T-helper 2 cell (primary cell): ENCODE data around the gene GRK7.
"Not testable (repeated sequence)": the region's sequence is repeated elsewhere in the genome, so short reads cannot be mapped to it uniquely, and the experiment has no call there.

Source experiments
- DNase-seq, 5 experiments: peaks; one replicate each; pipeline versions ENCODE4 v3.0.0 to v3.0.0-alpha.2; 2012 to 2022

The GRK7 gene

DNA sequence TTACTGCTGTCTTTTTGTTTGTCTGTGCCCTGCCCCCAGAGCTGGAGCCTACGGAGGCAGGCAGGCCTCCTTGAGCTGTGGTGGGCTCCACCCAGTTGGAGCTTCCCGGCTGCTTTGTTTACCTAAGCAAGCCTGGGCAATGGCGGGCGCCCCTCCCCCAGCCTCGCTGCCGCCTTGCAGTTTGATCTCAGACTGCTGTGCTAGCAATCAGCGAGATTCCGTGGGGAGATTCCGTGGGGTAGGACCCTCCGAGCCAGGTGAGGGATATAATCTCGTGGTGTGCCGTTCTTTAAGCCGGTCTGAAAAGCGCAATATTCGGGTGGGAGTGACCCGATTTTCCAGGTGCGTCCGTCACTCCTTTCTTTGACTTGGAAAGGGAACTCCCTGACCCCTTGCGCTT lies 656 bp upstream of the GRK7 start:
- not testable (repeated sequence) for DNase-seq

DNA sequence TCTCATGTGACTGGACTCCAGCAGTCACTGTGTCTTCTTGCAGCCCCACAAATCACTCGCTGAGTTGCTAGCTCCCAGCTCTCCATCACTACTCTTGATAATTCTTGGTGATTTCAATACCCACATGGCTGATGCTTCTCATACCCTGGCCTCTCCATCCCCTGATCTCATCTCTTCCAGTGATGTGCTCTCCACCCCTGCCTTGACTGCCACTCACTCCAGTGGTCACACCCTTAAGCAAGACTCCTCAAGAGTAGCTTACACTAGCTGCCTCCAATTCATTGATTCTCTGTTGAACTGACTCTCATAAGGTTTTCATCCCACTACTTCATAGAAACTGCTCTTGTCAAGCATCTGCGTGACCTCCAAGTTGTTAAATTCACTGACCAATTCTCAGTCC lies 837 bp downstream of the GRK7 start:
- no peak for DNase-seq

DNA sequence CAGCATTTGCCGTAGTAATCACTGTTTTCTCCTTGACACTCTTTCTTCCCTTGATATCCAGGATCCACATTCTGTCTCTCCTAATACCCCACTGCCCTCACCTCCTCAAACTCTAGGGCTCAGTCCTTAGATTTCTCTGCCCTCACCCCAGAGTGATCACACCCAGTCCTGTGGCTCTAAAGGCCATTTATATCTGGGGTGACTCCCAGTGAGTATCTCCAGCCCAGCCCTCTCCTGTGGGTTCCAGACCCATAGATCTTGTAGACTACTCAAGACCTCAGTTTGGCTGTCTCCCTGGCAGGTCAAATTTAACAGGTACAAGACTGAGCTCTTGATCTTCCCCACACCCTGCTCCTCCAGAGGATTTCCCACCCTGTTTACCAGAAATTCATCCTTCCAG lies 1.3 kb downstream of the GRK7 start:
- DNase-seq = no peak

DNA sequence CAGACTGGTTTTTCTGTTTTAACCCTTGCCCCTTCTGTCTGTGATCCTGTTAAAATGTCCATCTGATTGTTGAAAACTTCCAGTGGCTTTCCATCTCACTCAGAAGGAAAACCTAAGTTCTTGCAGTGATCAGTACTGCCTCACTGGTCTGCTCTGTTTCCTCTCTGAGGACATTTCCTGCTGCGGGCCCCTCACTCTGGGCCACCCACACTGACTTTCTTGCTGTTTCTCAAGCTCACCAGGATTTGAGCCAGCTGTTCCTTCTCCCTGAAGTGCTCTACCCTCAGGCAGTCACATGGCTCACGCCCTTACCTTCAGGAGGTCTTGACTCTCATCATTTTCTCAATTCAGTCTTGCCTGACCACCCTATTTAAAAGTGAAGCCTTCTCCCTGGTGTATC lies 1.8 kb downstream of the GRK7 start:
- DNase-seq = no peak

DNA sequence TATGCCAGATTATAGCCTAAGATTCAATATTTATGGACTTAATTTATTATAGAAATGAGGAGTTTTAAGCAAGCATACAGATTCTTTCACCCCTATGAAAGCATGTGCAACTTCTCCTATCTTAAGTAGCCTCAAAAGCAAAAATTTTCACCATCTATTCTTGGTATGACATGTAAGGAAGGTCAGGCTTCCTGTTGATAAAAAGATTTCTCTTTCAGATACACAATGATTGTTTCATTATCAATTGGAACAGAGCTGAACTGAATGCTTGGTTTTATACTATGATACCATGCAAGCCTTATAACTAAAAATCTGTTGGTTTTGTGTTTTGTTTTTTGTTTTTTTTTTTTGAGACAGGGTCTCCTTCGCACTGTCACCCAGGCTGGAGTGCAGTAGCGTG lies 3.9 kb downstream of the GRK7 start:
- DNase-seq = peak in 1 of 5 experiments; percentile 79

DNA sequence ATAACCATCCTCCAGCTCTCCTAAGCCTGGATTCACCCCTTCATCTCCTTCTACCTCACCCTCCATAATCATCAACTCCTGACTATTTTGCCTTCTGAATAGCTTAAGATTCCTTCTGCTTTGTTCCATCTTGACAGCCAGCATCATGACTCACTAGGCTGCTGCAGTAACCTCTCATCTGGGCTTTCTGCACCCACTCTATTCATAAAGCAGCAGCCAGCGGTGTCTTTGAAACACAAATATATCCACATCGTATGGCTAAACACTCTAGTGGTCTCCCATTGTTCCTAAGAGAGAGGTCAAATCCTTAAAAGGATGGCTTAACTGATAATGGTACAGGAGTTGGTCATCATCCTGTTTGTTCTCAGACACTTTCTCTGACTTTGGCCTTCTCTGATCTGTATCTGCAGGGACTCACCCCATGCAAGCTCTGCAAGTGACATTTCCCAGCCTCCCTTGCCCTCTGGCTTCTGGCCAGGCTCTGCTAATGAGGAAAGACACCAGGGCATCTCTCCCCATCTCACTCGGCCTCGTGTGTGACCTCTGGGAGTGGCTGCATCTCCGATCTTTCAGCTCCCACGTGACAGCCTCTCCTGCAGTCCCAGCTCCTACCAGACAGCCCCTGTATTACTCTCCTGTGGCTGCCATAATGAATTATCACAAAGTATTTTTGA lies 6.2 kb downstream of the GRK7 start:
- no peak for DNase-seq

DNA sequence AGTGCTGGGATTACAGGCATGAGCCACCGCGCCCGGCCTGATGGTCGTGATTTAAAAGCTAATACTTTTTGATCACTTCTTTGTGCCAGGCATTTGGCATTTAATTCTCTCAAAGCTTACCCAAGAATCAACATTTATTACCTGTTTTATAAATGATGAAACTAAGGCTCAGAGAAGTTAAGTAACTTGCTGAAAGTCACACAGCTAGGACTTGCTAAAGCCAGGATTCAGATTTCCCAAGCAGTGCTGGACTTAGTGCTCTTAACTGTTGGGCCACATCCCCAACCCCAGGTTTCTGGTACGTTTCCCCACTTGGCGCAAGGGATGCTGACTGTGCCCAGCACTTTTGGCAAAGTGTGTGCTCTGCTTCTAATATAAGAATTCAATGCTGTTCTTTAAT lies 10.5 kb downstream of the GRK7 start:
- no peak for DNase-seq

DNA sequence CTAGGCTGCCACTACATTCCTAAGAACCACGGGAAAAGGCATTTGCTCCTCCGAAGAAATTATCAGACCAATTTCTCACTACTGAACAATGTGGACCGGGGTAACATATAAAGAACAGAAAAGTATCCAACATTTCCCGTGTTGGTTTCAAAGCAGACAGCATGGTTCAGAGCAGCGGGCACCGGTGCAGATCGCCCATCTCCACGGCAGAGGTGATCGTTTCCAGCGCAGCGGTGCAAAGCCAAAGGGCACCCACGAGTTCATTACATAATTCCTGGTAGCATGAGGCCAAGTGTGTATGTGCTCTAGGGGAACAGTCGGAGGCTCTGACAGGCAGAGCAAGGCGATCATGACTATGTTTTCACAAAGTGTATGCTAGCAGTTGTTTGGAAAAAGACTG lies 13.2 kb downstream of the GRK7 start:
- DNase-seq = no peak

DNA sequence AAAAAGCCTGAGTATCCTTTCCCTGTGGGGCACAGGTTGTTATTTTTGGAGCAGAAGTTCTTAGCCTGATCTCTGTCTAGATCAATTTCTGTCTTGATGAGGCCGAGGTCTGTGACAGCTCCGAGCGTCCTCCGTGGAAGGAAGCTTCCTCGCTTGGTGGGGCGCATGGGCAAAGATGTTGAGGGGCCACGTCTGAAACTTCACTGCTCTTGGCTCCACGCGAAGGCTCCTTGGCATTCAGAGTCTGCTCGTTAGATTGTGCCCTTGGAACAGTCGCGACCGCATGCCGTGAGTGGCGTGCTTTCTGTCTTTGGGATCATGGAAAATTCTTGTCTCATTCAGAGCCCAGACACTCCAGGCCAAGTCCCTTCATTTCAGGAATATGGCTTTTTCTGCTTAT lies 13.7 kb downstream of the GRK7 start:
- DNase-seq = no peak

DNA sequence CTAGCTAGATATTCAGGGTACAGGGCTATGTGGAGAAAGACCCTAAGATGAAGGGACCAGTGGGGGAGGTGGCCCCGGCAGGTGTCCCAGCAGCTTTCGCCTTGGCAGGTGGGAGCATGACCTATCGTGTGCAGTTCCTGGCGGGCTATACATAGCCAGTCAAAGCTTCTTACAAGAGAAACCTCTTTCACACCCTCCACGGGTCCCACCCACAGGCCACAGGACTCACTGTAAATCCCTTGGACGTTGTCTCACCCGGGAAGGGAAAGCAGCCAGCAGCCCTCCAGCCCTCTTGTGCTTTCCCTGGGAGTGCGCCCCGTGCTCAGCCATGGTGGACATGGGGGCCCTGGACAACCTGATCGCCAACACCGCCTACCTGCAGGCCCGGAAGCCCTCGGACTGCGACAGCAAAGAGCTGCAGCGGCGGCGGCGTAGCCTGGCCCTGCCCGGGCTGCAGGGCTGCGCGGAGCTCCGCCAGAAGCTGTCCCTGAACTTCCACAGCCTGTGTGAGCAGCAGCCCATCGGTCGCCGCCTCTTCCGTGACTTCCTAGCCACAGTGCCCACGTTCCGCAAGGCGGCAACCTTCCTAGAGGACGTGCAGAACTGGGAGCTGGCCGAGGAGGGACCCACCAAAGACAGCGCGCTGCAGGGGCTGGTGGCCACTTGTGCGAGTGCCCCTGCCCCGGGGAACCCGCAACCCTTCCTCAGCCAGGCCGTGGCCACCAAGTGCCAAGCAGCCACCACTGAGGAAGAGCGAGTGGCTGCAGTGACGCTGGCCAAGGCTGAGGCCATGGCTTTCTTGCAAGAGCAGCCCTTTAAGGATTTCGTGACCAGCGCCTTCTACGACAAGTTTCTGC lies 15.0 kb downstream of the GRK7 start:
- no peak for DNase-seq

DNA sequence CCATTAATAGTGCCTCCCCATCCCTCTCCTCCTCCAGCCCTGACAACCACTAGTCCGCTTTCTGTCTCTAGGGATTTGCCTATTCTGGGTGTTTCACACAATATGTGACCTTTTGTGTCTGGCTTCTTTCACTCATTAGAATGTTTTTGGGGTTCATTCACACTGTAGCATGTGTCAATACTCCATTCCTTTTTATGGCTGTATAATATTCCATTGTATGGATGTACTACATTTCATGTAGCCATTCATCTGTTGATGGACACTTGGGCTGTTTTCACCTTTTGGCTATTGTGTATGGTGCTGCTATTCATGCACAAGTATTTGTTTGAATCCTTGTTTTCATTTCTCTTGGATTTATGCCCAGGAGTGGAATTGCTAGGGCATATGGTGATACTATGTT lies 16.5 kb downstream of the GRK7 start:
- no peak for DNase-seq

DNA sequence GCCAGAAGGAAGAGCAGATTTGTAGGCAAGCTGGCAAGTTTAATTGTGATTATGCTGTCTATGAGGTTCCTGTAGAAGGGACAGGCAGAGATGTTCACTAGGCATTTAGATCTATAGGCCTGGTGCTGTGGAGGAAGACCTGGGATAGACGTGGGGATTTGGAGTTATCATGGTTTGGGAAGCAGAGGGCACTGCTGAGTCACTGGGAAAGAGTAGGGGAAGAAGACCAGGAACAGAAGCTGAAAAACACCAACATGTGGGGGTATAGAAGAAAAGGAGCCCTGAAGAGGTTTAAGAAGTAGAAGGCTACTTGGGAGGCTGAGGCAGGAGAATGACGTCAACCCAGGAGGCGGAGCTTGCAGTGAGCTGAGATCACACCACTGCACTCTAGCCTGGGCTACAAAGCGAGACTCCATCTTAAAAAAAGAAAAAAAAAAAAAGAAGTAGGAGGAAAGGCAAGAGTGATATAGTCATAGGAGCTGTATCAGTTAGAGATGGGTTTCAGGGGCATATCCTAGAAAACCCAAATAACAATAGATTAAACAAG lies 19.3 kb downstream of the GRK7 start:
- no peak for DNase-seq

DNA sequence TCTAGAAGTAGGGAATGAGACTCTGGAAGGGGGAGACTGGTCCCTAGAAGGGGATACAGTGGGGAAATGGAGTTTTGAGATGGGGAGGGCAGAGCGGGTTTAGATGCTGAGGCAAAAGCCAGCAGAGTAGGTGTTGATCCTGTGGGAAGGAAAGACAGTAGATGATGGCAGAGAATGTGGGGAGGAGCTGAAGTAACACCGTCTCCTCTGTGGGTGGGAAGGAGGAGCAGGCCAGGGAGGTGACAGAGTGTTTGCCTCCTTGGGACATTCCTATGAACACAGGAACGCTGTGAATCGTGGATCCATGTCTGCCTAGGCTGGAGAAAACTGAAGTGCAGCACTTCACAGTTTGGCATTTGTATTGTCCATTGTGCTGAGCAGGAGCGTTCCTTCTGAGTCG lies 20.4 kb downstream of the GRK7 start:
- DNase-seq = no peak

DNA sequence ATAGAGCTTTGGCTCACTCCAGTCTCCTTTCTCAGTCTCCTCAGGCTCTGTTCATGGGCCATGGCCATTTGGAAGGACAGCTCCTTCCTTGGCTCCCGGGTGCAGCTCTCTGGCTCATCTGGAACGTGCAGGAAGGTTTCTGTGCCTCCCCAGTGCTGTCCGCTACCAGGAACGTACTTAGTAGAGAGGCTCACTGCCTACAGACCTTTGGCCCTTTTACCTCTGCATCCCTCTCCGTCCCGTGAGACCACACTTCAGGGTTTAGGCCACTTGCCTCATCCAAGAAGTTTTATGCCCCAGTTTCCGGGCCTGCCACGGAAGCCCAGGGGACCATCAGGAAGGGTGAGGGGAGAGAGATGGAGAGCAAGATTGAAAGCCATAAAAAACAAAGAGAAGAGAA lies 20.9 kb downstream of the GRK7 start:
- no peak for DNase-seq

DNA sequence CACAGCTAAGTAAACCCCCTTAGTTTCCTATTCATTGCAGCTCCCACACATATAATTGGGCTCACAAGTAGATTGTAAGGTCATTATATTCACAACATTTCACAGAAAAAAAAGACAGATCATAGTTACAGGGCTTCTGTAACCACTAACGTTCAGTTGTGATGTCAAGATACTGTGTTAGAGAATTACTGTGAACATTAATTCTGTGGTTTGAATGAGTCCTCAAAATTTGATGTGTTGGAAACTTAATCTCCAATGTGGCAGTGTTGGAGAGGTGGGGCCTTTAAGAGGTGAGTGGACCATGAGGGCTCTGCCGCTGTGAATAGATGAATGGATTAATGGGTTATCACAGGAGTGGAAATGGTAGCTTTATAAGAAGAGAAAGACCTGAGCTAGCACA lies 21.3 kb downstream of the GRK7 start:
- DNase-seq = peak in 1 of 5 experiments; percentile 19

DNA sequence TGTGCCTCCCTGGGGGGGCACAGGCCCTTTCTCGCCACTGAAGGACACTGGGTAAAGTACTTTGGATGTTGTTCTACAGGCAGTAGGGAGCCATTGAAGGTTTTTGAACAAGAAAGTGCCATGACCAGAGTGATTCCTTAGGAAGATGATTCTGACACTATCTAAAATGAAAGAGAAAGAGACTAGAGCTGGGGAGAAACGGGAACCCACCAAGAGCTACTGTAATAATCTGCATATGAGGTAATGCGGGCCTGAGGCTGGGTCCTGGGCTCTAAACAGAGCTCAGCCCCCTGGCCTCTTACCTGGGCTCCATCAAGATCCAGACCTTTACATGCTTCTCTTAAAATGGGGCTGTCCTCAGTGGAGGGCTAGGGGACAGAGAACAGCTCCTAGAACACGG lies 24.9 kb downstream of the GRK7 start:
- DNase-seq = no peak

DNA sequence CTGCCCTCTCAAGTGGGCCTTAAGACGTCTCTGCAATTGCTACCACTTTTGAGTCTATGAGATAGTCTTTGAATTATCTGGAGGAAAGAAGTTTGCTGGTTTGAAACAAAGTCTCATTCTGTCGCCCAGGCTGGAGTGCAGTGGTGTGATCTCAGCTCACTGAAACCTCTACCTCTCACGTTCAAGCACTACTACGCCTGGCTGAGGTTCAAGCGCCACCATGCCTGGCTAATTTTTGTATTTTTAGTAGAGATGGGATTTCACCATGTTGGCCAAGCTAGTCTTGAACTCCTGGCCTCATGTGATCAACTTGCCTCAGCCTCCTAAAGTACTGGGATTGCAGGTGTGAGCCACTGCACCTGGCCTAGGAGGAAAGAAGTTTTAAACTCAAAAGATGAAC lies 25.5 kb downstream of the GRK7 start:
- DNase-seq = not testable (repeated sequence)

DNA sequence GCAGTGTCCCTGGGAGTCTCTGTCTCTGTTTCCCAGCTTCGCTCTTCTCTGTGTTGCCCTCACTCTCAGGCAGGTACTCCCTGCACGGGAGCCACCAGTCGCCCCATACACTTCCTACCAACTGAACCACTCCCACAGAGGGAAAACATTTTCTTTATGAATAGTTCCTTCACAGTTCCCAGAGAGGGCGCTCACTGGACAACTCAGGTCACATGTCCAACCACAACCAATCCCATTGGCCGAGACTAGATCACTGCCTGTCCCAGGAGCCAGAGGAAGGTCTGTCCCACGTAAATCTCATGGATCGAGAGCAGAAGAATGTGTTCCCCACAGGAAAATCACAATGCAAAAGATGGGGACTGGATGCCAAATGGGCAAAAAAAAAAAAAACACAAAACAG lies 26.1 kb downstream of the GRK7 start:
- DNase-seq = no peak

DNA sequence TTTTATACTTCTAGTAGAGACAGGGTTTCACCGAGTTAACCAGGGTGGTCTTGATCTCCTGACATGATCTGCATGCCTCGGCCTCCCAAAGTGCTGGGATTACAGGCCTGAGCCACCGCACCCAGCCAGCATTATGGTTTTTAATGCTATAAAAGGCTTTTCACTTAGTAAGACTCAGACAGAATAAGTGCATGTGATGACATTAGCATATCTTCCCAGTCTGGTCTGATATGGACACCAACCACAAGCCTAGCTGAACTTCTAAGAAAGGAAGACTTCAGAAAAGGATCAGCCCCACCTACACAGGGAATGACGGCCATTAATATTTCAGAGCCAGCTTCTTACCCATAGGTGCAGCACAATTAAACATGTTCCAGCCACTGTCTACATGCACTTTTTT lies 27.0 kb downstream of the GRK7 start:
- no peak for DNase-seq

DNA sequence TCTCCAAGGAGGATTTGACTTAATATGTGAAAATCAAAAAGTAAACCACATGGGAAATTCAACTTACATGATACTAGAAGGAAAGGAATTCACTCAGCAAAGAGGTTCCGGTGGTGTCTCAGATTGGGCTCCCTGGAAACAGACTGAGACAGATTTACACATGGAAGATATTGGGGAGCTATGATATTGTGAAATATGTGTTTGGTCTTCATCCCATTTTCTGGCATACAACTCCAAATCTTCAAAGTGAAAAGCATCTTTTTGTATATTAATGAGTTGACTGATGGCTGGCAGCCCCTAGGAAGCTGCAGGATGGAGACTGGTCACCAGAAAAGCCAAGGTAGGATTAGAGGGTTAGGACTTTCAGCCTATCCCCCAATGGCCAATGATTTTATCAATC lies 29.3 kb downstream of the GRK7 start:
- no peak for DNase-seq

DNA sequence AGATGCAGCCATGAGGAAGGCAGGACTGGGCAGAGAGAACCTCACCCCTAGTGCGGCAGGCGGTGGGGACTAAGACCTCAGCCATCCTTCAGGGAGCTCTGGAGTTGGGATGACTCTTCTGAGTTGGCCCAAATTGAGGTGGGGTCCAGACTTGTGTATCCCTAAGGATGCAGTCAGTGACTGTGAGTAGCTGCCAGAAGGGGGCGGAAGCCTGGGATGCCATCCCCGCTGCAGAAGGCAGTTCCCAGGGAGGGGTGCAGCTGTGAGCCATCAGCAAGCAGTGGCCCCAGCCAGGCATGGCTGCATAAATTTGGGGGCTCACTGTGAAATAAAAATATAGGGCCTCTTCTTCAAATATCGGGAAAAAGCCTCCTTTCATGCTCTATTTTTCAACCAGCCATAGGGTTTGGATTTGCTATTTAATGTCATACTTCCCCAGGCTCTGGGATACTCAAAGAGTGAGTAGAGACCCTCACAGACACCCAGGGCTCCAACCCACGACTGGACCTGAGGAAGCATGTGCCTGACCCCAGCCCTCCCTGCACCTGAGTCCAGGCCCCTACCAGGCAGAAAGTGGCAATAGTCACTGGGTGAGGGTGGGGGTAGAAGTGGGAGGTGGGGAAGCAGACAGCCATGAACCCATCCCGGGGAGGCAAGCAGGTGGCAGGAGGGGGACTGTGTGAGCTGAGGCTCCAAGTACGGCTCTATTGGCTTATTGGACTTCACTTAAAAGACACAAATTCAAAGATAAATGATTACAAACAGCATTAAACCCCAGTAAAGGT lies 30.5 kb downstream of the GRK7 start:
- no peak for DNase-seq

DNA sequence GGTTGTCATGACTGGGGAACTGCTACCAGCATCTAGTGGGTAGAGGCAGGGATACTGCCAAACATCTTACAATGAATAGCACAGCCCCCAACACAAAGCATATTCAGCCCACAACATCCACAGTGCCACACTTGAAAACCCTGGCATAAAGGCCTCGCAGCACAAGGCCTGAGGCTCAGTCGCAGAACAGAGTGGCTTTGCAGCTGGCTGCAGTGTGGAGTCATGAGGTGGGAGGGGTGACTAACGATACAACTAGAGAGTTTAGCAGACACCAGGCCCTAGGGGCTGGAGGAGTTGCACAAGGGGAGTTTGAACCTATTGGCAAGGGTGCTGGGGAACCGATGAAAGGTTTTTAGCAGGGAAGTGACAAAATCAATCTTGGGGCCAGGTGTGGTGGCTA lies 32.1 kb downstream of the GRK7 start:
- peak in 1 of 5 experiments; percentile 32 for DNase-seq

DNA sequence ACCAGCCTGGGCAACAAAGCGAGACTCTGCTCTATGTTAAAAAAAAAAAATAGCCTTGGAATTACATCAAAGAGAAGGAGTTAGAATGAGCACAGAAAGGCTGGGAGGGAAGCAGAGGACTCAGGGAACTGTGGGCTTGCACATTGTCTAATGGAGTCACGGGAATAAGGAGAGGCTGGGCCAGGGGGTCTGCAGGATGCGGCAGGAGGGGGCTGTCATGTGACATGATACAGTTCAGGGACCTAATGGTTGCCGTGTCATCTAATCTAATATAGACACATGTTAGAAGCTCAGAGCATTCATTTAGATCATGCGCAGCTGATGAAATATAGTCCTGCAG lies 32.5 kb downstream of the GRK7 start:
- DNase-seq = no peak
